C1 segment of cervical spinal cord (tissue), 14 donors: Measurements from ENCODE around the gene MYL6B.
A peak's percentile ranks its signal among the peaks of the same experiment; 100 is the strongest.
"Not testable (repeated sequence)": the region's sequence is repeated elsewhere in the genome, so short reads cannot be mapped to it uniquely, and the experiment has no call there.

ENCODE experiments used
- DNase-seq, 14 donors: peaks; one replicate each; lab custom pipeline; 2025; lab: John Stamatoyannopoulos, UW

The MYL6B gene

DNA sequence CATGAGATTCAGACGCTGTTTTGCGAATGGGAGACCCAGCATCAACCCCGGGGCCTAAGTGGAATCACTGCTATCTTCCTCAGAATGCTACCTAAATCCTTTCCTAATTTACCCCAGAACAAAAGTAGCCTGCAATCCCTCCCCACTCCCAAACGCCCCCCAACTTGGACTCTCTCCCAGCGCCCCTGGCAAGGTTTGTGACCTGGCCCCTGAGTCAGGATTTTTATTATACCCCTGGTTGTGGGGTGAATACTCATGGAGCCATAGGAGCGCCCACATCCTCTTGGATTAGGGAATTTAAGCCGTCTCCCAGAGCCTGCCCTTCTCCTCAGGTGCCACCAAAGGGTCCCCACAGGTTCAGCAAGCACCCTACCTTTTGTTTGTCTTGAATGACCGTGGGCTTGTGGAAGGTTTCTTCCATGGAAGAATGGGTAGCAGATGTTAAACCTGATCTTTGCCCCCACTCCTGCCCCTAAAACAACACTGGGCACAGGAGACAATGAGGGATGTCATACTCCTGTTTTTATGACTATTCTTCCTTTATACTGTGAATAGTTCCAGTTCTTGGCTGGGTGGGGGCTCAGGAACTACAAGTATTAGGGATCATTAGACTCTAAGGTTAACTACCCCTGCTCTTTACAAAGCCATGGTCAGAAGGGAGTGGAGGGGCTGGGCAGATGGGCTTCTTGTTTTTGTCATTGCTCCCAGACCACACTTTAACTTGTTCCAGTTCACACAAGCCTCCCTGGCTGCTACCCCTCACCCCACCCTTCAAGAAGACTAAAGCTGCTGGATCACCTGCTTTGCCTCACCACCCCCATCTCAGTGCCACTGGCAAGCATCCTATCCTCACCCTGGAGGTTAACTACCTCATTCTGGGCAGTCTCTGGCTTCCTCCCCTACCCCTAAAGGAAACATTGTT lies 630 bp downstream of the MYL6B start:
- no peak for DNase-seq

DNA sequence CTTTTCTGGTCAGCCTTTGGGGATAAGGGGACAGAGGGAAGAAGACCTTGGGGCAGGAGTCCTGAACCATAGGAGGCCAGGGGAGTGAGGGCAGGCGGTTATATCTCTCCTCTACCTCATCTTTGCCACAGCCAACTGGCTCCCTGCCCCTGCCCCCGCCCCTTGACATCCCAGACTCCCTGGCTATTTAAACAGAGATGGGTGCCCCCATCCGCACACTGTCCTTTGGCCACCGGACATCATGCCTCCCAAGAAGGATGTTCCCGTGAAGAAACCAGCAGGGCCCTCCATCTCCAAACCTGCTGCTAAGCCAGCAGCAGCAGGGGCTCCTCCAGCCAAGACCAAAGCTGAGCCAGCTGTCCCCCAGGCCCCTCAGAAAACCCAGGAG lies 1.3 kb downstream of the MYL6B start:
- DNase-seq, result no peak

DNA sequence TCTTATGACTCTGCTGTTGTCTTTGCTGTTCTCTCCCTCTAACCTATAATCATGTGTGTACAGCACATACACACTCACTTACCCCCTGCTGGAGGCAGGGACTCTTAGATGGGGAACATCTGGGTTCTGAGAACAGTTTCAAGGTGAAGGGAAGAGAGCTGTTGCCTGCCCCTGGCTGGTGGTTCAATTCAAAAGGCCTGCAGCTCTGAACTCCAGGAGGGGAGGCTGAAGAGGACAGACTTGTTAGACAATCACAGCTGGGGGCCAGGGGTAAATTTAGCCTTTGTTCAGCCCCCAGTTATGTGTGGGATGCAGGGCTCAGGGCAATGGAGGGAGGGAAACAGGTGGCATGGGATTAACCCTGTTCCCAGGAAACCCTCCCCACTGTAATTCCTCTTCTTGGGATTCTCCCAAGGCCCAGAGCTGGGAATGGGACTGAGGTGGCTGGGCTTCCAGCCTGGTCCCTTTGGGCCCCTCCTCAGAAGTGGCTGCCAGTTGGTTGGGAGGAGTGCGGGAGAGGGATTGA lies 1.9 kb downstream of the MYL6B start:
- DNase-seq, result no peak

DNA sequence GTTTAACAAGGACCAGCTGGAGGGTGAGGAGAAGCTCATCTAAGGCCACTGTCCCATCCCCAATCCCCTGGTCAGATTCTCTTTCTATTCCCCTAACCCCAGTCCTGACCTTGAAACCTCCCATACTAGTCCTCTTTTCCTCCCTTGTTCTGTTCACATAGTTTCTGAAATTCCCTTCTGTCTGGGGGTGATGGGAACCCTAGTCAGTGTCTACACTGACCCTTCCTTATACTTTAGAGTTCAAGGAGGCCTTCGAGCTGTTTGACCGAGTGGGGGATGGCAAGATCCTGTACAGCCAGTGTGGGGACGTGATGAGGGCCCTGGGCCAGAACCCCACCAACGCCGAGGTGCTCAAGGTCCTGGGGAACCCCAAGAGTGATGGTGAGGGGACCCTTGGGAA lies 2.4 kb downstream of the MYL6B start:
- no peak for DNase-seq

DNA sequence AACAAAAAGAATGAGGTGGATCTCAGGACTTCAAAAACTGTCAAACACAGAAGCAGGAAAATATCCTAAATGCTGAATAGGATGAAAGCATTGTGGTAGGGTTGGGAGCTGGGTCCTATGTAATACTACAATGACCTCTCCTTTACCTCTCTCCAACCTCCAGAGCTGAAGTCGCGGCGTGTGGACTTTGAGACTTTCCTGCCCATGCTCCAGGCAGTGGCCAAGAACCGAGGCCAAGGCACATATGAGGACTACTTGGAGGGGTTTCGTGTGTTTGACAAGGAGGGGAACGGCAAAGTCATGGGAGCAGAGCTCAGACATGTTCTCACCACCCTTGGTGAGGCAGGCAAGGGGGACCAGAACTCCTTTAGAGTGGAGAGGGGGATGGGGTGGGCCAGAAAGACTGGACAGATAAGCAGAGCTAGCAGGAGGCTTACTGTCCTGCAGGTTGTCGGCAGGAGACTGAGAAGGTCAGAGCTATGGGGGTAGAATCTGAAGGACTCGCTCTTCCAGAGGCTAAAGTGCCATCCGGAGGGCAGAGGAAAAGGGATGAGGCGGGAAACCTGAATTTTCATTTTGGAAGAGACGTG lies 3.0 kb downstream of the MYL6B start:
- DNase-seq, result no peak

DNA sequence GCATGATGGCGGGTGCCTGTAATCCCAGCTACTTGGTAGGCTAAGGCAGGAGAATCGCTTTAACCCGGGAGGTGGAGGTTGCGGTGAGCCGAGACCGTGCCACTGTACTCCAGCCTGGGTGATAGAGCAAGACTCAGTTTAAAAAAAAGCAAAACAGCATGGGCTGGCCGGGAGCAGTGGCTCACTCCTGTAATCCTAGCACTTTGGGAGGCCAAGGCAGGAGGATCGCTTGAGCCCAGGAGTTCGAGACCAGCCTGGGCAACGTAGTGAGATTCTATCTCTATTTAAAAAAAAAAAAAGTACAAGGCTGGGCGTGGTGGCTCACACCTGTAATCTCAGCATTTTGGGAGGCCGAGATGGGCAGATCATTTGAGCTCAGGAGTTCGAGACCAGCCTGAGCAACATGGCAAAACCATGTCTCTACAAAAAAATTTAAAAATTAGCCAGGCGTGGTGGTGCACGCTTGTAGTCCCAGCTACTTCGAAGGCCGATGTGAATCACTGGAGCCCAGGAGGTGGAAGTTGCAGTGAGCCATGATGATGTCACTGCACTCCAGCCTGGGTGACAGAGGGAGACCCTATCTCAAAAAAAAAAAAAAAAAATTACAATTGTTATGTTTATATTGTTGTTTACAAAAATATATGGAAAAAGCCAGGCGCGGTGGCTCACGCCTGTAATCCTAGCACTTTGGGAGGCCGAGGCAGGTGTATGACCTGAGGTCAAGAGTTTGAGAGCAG lies 4.2 kb downstream of the MYL6B start:
- DNase-seq, result not testable (repeated sequence)

DNA sequence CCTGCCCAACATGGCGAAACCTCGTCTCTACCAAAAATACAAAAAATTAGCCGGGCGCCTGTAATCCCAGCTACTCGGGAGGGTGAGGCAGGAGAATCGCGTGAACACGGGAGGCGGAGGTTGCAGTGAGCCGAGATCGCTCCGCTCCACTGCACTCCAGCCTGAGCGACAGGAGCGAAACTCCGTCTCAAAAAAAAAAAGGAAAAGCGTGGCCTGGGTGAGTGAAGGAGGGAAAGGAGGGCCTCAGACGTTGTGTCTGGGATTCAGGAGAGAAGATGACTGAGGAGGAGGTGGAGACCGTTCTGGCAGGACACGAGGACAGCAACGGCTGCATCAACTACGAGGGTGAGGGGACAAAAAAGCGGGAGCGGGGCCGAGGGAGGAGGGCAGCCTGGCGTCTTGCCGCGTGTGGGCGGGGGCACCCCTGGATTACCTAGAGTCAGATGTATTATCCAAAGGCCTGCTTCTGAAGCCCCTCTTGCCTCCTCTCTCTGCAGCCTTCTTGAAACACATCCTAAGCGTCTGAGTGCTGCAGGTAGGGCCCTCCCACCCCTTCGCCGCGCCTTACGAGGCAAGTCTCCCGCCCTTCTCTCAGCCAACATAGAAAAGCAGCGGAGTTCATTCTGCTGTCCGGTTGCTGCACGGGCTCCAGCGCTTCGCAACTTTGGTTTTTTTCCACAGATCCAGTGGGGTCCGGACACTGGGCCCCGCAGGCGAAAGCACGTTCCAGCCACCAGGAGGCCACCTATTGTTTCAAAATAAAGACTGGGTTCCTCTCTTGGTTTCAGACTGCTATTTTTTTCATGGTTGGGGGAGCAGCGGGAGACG lies 5.0 kb downstream of the MYL6B start:
- peak in 9 of 14 donors; percentile 38 to 85 (median 73) for DNase-seq

DNA sequence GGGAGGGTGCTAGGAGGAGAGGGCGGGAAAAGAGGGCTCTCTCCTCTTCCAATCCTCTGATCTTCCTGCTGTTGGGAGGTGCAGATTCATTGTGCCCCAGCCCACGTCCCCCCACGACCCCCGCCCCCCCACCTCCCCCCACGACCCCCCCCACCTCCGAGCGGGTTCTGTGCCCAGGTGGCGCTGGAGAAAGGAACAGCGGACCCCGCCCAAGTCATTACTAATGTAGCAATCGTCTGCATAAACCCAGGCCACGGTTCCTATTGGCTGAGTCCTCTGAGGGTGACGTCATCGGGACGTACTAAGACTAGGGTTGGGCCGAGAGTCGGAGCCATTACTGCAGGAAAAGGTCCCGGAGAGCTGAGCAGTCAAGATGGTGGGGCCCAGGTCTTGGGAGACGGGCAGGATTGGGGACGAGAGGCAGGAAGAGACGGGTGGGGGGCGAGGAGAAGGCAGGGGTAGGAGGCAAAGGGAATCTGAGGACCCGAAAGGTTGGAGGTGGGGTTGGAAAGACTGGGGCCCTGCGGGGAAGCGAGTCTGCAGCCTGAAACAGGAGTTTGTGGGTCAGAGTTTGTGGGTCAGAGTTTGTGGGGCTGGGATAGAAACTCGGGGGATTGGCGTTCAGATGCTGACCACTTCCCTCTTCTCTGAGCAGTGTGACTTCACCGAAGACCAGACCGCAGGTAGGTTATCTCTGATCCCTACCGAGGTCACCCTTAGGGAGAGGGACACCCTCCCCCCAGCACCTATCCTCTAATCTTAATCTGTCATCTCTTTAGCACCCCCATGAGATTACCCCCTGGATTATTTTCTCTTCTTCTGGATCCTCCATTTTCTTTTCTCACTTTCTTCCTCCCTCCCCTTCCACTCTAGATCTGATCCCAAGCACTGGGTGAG lies 5.9 kb downstream of the MYL6B start, which contains the start of gene MYL6:
Gene MYL6, plus strand, starts transcription at position 331 of the 897 bp plus-strand sequence. Its CDS starts 43 bp downstream, at position 374.
- DNase-seq, result peak; percentile 55 to 97 (median 88)

DNA sequence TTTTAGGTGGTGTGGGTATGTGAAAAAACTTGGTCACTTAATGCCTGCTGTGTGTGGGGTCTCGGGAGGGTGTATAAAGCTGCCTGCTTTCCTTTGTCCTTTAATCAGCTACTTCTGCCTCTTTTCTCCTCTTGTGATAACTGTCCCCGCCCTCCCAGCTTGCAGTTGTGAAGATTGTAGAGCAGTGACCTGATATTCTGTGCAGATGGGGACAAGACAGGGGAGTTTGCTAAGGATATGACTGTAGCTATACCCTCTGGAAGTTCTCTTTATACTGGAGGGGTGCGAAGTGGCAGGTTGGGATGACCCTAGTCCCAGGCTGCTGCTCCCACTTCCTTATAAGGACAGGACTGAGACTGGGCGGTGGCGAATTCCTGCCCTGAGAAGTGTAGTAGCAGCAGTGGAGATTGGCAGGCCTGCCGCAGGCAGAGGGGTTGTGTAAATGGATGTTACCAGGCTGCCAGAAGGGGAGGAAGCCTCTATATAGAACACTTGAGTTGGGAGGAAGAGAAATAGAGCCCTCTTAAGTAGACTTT lies 6.6 kb downstream of the MYL6B start:
- peak in 10 of 14 donors; percentile 12 to 48 (median 28) for DNase-seq

DNA sequence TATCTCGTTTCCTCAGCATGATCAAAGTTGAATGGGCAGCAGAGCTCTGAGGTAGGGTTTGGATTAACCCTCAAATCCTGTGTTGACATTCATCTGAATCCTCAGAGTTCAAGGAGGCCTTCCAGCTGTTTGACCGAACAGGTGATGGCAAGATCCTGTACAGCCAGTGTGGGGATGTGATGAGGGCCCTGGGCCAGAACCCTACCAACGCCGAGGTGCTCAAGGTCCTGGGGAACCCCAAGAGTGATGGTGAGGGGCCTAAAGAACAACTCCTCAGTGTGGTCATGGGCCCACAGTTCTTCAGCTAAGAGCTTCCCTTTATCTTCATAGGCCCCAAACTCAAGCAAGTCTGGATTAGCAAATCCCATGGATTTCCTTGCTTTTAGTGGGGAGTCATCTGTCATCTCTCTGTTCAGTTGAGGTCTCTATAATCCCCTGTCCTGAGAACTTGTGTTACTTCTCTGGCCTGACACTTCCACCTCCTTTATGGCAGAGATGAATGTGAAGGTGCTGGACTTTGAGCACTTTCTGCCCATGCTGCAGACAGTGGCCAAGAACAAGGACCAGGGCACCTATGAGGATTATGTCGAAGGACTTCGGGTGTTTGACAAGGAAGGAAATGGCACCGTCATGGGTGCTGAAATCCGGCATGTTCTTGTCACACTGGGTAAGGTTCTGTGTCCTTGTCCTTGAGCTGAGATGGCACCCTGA lies 7.2 kb downstream of the MYL6B start:
- DNase-seq, result peak in 1 of 14 donors; percentile 23

DNA sequence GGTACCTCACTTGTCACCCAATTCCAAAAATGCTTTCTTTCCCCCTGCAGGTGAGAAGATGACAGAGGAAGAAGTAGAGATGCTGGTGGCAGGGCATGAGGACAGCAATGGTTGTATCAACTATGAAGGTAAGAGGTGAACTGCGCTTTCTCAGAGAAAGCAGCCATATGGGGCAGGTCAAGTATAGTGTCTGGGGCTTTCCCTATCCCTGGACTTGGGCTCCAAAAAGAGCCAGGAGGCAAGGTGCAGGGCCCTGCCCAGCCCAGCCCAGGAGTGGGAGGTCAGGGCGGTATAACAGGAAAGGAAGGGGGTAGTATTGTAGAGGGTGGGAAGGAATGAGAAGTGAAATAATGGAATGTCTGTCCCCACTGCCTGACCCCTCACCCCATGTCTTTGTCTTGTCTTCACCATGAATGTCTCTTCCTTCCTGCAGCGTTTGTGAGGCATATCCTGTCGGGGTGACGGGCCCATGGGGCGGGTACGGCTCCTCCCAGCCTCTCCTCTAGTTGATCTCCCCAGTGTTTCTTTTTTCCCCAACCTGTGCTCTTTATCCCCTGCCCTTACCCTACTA lies 7.9 kb downstream of the MYL6B start:
- DNase-seq, result peak in 1 of 14 donors; percentile 7

DNA sequence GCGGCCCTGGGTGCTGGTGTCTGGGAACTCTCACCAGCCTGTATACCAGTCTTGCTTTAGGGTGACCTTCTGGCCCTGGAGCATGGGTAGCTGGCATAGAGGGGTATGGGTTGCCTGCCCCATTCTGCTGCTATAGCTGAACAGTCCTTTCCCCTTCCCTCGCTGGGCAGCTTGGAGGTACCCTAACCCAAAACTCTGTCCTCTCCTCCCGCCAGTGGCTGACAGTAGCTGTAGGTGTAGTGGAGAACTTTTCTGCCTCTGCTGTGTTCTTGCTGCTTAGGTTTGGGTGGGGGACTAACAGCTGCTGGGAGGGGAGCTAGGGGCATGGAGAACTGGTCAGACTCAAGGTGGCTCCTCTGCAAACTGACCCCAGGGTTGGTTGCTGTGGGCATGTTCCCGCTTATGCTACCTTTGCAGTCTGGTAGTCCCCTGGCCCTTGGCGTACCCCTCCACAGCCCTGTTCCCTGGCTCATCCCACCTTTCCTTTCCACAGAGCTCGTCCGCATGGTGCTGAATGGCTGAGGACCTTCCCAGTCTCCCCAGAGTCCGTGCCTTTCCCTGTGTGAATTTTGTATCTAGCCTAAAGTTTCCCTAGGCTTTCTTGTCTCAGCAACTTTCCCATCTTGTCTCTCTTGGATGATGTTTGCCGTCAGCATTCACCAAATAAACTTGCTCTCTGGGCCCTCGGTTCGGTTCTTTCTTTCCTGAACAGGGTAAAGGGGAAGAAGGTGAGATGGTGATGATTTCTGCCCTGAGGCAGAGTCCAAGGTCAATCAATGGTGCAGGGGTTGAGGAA lies 8.7 kb downstream of the MYL6B start:
- DNase-seq, result no peak

DNA sequence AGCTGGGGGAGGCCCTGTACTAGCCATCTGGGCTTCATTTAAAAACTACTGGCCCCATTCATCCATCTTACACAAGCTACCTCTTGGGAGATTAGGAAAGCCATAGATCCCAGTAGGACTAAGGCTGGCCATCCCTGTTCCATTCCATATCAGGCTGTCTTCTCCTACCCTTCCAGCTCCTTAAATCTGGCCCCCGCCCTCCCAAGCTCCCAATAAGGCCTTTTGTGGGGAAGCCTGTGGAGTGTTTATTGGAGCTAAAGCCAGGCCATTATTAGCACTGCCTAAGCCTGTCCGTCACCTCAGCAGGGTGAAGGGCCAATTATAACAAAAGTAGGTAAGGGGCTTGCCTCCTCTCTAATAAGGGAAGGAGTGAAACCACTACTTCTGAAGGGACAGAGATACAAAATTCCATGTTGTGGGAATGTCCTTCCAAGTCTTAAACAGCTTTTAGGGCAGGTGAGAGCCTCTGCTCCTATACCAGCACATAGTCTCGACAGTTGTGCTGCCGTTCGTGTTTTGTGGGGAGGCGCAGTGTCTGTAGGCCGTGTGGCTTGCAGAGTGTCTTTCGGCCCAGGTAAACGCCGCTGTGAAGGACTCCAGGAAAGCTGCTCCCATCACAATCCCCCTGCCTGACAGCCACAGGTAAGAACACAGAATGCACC lies 9.4 kb downstream of the MYL6B start:
- DNase-seq, result no peak

DNA sequence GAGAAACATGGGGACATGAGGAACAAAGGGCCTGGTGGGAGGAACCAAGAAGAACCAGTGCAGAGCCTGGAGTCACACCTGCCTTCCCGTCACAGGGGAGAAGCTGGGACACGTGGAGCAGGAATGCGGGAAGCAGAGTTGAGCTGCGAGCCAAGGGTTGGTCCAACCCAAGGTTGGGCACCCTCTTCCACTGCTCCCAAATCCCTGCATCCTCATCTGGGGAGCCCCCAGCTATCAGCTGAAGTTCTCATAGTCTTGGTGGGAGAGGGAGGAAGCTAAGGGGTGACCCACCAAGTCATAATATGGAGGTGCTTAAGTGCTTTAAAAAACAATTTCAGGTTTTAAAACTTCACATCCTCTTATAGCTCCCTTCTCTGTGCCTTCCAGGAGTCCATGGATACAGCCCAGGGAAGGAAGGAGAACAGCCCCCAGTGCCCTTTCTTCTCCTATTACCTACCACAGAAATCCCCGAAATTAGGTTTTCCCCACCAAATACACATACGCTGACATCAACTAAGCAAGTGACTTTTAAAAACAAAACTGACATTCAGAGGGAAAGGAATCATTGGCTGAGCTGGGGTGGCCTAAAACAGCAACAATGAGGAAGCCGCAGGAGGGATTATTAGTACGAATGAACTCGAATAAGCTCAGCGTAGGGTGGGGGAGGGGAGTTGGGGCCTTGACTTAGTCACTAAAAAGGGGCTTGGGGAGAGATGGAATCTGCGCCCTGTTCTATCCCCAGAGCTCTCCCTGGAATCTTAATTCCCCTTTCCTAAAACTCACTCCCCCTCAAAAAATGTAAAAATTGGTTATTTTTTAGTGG lies 10.3 kb downstream of the MYL6B start:
- no peak for DNase-seq

DNA sequence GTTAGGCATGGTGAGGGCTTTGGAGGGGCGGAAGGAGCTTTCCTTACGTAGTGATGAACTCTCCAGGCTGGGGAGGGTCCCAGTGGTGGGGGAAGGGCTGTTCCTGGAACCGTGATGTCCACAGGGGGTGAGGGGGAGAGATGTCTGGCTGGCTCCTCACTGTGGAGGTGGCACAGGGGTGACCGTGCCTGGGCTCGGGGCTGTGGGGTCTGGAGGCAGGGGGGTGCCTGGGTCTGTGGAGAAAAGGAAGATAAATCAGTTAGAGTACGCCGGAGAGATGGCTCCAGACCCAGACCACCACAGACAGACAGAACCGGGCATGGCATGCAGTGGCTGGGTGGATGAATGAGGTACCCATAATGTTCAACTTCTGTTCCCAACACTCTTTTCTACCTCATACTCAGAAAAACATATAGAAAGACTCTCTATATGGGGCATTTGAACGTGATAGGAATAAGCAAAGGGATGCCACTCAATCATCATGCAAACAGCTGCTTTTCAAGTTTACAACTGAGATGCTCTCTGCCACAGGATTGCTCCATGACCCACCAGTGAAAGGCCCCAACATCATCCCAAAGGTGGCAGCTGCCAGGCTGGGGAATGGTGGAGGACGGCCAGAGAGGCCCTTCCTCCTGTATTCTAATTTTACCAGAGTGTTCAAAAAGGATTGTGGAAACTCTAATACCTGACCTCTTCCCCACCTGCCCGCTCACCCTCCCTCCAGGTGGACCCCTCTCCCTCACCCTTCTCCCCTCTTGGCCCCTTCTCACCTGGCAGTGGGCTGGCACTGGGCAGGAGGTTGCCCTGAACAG lies 11.4 kb downstream of the MYL6B start:
- DNase-seq, result no peak

DNA sequence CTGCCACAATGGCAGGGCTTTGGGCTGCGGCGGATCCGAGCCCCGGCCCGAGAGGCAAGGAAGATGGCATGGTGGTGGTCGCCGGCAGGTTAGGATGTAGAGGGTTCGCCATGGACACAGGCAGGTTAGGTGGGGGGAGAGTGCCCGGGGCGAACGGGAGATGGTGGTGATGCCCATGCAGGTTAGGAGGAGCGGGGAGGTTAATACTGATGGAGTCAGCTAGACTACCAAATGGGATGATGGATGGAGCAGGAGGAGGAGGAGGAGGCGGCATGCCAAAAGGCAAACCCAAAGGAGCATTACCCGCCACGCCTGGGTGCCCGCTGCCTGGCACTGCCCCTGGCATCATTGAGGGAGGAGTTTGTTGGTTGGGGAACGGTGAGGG lies 11.9 kb downstream of the MYL6B start:
- no peak for DNase-seq
